Medulla oblongata (tissue), 1 donor: ENCODE results near the gene STPG4.
"Not testable (repeated sequence)": the region's sequence is repeated elsewhere in the genome, so short reads cannot be mapped to it uniquely, and the experiment has no call there.

Source experiments
- DNase-seq: peaks from one replicate; pipeline ENCODE4 v3.0.0-alpha.2; 2015; ENCODE audit errors: extremely low spot score

The STPG4 gene

DNA sequence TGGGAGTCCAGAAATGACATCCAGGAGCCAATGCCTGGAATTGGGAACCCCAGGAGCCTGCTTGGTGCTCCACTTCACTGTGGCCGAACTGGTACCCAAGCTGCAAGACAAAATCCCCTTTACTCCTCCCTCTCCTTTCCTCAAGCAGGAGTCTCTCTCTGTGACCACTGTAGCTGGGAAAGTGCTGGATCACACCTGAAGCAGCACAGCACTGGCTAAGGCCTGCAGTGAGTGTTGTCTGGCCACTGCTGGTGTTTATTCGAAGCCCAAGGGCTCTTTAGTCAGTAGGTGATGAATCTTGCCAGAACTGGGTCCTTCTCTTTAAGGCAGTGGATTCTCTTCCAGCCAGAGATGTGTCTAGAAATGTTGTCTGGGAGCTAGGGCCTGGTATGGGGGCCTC is 26.4 kb downstream of the STPG4 start:
- DNase-seq = no peak

DNA sequence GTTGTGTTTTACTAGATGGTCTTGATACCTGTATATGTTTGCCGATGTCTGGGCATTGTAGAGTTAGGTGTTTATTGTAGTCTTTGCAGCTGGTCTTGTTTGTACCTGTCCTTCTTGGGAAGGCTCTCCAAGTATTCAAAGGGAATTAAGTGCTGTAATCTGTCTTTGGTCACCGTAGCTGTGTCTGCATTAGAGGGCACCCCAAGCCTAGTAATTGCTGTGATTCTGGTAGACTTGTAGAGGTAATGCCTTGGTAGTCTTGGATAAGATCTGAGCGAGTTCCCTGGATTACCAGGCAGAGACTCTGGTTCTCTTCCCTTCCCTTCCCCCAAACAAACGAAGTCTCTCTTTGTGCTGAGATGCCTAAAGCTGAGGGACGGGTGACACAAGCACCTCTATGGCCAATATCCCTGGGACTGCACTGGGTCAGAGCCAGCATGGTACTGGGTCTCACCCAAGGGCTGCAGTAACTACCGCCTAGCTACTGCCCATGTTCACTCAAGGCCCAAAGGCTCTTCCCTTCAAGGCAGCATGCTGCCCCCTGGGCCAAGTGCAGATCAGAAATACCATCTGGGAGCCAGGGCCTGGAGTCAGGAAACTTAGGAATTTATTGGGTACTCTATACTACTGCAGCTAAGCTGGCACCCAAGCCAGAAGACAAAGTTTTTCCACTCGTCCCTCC is 27.1 kb downstream of the STPG4 start:
- DNase-seq = no peak

DNA sequence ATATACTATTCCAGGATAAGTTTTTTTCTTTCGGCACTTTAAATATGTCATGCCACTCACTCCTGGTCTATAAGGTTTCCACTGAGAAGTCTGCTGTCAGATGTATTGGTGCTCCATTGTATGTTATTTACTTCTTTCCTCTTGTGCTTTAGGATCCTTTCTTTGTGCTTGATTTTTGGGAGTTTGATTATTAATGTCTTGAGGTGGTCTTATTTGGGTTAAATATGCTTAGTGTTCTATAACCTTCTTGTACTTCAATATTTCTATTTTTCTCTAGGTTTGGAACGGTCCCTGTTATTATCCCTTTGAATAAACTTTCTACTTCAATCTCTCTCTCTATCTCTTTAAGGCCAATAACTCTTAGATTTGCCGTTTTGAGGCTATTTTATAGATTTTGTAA is 28.3 kb downstream of the STPG4 start:
- DNase-seq = no peak

DNA sequence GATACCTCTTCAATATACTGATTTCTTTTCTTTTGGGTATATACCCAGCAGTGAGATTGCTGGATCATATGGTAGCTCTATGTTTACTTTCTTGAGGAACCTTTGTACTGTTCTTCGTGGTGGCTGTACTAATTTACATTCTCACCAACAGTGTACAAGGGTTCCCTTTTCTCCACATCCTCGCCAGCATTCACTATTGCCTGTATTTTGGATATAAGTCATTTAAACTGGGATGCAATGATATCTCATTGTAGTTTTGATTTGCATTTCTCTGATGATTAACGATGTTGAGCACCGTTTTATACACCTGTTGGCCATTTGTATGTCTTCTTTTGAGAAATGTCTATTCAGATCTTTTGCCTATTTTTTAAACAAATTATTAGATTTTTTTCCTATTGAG is 30.4 kb downstream of the STPG4 start:
- not testable (repeated sequence) for DNase-seq

DNA sequence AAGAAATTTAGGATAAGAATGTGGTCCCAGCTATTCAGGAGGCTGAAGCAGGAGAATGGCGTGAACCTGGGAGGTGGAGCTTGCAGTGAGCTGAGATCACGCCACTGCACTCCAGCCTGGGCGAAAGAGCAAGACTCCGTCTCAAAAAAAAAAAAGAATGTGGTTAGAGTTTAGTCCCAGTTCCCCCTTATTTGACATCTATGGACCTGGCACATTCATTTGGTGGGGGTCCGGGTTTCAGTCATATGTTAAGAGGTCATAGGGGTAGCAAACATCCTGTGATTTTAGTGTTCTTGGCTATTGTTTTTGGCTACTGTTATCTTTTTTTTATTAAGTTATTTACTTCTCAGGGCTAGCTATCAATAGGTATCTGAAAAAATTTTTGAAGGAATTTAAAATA is 34.7 kb downstream of the STPG4 start:
- DNase-seq = not testable (repeated sequence)

DNA sequence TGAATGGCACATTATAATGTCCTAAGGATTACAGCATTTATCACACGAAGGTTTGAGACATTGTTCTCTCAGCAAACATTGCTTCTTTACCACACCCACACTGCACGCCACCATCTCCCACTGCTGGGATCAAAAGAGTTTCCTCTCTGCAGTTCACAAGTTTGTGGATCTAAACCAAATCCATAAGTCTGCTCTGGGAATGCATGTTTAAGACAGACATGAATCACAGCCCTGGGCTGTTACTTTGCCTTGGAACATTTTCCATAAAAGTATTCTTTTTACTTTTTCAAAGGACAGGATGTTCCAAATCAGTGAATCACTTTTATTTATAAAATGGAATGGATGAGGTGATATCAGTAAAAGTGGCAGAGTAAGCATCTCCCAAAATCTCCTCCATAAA is 36.1 kb downstream of the STPG4 start:
- no peak for DNase-seq

DNA sequence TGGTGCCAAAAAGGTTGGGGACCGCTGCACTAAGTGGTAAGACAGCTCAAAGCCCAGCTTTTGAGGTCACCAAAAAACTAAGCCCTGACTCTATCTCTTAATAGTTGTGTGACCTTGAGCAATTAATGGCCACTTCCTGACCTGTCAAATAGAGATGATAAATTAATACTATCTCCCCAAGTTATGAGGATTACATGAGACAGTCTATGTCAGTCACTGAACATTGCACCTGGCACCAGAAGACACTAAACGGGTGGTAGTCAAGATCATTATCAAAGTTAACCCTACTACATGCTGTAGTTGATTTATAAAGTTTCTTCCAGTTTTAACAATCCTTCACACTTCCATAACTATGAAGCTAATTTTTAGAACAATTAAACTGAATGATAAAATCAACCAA is 36.5 kb downstream of the STPG4 start:
- no peak for DNase-seq

DNA sequence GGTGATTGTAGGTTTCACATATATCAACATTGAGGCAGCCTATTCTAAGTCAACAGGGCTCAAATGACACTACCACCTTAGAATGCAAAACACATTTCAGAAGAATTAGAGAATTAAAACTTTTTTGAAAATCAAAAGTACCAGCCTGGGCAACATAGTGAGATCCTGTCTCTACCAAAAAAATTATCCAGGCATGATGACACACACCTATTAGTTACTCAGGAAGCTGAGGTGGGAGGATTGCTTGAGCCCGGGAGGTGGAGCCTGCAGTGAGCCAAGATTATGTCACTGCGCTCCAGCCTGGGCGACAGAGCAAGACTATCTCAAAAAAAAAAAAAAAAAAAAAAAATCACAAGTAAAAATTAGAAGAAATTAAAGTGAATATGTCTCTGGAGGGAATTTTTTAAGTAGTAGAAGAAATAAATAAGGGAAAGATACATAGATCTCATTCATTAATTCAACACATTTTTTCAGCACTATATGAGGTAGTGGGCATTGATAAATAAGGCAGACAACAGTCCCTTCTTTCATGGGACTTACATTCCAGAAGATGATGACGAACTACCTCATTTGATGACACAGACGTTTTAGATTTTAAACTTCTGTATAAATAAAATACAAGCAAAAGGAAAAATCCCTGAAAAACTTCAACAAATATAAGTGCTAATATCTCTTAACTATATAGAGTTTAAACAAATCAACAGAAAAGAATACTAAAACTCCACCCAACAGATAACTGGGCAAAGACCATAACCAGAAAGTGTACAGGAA is 42.3 kb downstream of the STPG4 start:
- no peak for DNase-seq

DNA sequence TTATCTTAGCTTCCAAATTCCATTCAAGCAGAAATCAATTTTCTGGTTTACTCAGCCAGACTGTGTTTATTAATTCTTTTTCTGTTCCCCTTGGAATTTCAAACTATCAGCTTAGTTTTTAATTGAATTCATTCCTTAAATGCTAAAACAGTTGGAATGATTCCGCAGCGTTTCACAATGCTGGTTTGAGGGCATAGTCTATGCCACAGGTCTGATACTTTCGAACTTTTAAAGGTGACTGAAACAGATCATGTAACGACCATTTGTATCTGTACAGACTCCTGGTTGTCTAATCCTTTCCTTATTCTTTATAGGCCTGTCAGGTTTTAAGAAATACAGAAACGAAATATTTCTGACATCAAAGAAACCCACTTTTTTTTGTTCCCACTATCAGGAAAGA is 45.4 kb downstream of the STPG4 start:
- no peak for DNase-seq

DNA sequence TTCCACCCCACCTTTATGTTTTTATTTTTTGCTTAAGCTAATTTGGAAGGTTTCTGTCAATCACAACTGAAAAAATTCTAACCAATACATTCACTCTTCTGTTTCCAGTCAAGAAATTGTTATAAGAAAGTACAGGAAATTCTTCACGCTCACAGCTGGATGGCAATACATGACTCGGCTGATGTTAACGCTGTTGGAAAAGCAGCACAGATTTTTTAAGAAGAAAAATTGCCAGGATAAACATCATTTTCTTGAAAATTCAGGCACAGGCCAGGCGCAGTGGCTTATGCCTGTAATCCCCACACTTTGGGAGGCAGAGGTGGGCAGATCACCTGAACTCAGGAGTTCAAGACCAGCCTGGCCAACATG is 46.1 kb downstream of the STPG4 start:
- no peak for DNase-seq

DNA sequence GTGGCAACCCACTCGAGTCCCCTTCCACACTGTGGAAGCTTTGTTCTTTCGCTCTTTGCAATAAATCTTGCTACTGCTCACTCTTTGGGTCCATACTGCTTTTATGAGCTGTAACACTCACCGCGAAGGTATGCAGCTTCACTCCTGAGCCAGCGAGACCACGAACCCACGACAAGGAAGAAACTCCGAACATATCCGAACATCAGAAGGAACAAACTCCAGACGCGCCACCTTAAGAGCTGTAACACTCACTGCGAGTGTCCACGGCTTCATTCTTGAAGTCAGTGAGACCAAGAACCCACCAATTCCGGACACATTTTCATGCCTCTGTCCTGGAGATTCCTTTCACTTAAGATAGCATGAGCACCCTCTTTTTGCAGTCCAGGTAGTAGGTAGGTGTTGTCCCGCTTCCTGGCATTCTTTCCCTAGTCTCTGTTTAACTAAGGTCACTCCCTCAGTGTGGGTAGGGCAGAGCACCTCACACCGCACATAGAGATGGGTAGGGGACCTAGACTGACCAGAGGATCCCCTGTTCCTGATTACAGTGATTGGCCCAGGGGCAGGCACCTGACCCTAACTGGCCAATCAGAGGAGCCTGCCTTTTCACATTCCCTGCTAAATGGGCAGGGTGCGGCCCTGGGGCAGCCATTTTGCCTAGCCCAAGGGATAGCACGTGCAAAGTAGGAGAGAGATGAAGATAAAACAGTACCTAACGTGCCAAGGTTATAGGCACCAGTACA is 46.7 kb downstream of the STPG4 start:
- not testable (repeated sequence) for DNase-seq

DNA sequence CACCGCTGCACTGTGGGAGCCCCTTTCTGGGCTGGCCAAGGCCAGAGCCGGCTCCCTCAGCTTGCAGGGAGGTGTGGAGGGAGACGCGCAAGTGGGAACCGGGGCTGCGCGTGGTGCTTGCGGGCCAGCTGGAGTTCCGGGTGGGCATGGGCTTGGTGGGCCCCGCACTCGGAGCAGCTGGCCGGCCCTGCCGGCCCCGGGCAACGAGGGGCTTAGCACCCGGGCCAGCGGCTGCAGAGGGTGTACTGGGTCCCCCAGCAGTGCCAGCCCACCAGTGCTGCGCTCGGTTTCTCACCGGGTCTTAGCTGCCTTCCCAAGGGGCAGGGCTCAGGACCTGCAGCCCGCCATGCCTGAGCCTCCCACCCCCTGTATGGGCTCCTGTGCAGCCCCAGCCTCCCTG is 47.9 kb downstream of the STPG4 start:
- not testable (repeated sequence) for DNase-seq

DNA sequence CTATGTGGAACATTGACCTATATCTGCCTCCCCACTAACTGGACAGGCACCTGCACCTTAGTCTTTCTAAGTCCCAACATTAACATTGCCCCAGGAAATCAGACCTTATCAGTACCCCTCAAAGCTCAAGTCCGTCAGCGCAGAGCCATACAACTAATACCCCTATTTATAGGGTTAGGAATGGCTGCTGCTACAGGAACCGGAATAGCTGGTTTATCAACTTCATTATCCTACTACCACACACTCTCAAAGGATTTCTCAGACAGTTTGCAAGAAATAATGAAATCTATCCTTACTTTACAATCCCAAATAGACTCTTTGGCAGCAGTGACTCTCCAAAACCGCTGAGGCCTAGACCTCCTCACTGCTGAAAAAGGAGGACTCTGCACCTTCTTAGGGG is 48.9 kb downstream of the STPG4 start:
- DNase-seq = not testable (repeated sequence)

DNA sequence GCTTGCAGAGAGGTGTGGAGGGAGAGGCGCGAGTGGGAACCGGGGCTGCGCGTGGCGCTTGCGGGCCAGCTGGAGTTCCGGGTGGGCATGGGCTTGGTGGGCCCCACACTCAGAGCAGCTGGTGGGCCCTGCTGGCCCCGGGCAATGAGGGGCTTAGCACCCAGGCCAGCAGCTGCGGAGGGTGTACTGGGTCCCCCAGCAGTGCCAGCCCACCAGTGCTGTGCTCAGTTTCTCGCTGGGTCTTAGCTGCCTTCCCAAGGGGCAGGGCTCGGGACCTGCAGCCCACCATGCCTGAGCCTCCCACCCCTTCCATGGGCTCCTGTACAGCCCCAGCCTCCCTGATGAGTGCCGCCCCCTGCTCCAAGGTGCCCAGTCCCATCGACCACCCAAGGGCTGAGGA is 55.4 kb downstream of the STPG4 start:
- not testable (repeated sequence) for DNase-seq

DNA sequence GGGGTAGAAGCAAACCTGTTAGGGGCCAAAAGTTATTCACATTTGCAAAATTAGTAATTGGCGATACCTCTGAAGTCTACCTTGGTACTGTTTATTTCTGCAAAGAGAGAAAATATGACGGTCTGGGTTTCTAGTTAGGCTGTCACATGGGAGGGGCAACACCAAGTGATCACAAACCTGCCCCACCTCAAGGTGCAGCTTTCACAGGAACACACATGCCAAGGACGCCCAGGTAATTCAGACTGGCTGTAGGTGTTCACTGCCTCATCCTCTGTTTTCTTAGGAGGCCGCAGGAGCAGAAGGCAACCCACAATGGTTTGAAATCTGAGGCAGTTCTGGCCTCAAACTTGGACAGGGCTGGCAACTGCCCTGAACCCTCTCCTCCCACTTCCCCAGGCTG is 56.2 kb downstream of the STPG4 start:
- no peak for DNase-seq

DNA sequence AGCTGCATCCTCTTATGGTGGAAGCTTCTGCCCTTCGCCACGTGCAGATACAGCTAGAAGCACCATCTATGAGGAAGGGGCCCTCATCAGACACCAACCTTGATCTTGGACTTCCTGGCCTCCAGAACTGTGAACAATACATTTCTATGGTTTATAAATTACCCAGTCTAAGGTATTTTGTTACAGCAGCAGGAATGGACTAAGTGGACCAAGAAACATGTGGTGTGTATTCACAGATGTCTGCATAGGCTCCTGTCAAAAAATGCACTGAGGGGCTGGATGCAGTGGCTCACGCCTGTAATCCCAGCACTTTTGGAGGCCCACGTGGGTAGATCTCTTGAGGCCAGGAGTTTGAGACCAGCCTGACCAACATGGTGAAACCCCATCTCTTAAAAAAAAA is 57.5 kb downstream of the STPG4 start:
- DNase-seq = no peak

DNA sequence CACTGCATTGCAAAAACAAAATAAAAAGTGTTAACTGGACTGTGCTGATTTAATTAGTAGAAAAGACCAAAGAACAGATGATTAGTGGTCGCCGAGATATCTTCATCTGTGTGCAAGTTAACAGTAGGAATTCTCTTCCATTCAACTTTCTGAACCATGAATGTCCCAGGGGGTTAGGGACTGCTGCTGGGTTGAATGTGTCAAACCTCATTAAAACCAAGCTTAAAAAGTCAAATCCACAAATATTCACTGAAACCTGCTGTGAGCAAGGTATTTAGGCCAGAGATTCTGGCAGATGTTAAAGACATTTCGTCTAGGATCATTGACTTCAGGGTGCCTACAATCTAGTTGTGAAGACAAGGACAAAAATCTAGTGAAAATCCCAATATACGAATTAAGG is 58.7 kb downstream of the STPG4 start:
- no peak for DNase-seq

DNA sequence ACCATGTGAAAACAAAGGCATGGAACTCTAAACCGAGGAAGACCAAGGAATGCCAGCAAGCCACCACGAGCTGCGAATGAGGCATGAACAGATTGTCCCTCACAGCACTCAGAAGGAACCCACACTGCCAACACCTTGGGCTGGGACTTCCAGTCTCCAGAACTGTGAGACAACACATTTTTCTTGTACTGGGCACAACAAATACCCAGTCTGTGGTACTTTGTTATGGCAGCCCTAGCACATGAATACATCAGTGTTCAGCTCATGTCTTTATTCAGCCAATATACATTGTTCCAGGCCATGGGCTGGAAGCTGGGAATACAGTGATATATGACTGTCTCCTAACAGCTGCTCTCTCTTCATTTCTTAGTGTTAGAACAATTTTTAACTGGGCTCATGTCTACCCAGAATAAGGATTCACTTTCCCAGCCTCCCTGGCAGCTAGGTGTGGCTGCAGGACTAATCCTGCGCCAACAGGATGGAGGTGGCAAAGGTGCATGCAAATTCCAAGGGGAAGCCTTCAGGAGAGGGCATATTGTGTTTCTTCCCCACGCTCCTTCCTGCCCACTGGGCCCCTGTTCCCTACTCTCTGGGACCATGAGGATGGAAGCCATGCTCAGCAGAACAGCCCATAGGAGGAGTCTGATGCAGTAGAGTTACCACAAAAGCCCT is 59.6 kb downstream of the STPG4 start:
- DNase-seq = no peak

DNA sequence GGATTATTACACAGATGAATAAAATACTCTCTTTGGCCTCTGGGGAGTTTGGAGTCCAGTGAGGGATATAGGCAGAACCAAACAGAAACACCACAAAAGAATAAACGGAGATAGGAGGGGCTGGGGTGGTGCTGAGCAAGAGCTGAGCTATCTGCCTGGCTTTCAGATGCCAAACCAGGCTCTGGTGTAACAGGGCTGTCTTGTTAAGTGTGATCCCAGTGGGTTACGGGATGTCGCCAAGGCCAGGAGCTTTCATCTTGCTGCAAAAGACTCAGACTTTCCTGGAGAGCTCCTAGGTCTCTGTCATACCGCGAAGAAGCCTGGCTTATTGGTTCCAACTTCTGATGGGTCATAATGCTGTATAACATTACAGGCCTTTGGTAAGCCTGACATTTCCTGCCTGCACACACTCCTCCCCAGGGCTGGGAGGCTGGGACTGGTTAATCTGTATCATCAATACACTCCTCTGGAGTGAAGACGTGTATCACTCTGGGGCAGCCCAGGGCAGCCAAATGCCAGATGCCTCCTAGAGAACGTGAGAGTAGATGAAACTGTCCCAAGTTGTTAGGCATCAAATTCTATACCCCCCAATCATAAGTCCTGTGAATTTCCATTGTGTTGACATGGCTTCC is 60.5 kb downstream of the STPG4 start:
- DNase-seq = no peak

DNA sequence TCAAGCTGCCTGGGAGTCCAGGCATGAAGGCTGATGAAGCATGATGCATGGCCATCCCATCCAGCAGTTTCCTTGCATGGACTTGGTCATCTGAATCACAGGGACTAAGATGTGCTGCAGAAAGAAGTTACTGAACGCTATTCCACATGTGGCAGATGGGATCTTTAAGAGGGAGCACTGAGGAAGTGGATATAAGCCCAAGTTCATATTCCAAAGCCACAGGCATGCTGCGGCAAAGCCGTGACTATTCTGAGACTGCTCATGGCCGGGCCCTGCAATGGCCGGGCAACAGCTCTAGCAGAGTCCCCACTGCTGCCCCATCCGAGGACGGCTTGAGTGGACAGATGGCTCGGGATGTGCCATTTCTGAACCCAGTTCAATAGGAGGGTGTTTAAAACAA is 61.5 kb downstream of the STPG4 start:
- DNase-seq = no peak

DNA sequence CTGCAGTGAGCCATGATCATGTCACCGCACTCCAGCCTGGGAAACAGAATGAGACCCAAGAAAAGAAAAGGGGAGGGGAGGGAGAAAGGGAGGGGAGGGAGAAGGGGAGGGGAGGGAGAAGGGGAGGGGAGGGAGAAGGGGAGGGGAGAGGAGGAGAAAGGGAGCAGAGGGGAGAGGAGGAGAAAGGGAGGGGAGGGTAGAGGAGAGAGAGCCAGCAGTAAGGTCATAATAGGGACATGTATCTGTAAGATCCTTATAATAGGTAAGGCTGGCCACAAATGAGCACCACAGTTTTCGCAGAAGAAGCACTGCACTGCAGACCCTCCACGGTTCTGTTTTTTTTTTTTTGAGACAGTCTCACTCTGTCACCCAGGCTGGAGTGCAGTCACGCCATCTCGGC is 62.6 kb downstream of the STPG4 start:
- no peak for DNase-seq

DNA sequence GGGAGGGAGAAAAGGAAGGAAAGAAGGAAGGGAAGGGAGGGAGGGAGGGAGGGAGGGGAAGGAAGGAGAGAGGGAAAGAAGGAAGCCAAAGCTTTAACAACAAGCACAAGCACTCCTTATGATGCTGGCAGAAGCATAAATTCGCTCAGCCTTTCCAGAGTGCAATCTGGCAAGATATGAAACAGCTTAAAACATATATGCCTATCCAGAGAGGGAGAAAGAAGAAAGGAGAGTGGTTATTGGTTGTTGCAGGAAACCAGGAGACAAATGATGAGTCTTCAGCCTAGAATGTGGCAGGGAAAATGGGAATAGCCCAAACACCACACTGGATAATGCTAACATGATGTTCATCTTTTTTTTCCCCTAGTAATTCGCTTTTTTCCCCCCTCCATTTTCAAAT is 64.0 kb downstream of the STPG4 start:
- DNase-seq = no peak
